Neural cell (in vitro differentiated cells): ENCODE measurements around the gene TBX2.

ENCODE experiments used
- CTCF ChIP-seq: fragments of 450-650 bp; IDR thresholded peaks from 2 replicates; pipeline ENCODE4 v1.5.1; 2014; ENCODE audit warnings: antibody characterized with exemption, mild to moderate bottlenecking, moderate library complexity; ENCODE audit not compliant: poor library complexity, severe bottlenecking
- EP300 ChIP-seq: fragments of 450-650 bp; conservative IDR thresholded peaks from 2 replicates; pipeline ENCODE4 v1.6.1; 2014; ENCODE audit warnings: antibody characterized with exemption, mild to moderate bottlenecking, moderate library complexity; ENCODE audit not compliant: poor library complexity, severe bottlenecking
- EZH2 ChIP-seq: fragments of 200-600, 300-800 bp; shearing (Covaris generic), sonication (generic); IDR thresholded peaks from 2 replicates; pipeline ENCODE4 v1.6.1; 2014; ENCODE audit warnings: antibody characterized with exemption, low read length, borderline replicate concordance, mild to moderate bottlenecking; ENCODE audit not compliant: insufficient read depth, poor library complexity, severe bottlenecking
- POLR2AphosphoS5 ChIP-seq: IDR thresholded peaks from 2 replicates; pipeline ENCODE4 v1.6.1; 2012

GRCh38 chr17:61395409-61395982, 4.1 kb upstream of the TBX2 start:
- no peak for TF ChIP-seq EP300
- no peak for TF ChIP-seq CTCF
- TF ChIP-seq EZH2, result no peak
- TF ChIP-seq POLR2AphosphoS5, result no peak
